NCI-H510A treated with DMSO at 0.1 percent for 48 hours (cell line): ENCODE results near the gene DDX1.
A peak's percentile ranks its signal among the peaks of the same experiment; 100 is the strongest.

ENCODE experiments used
- DNase-seq: peaks from one replicate; lab custom pipeline; 2025; lab: John Stamatoyannopoulos, UW

The DDX1 gene

DNA sequence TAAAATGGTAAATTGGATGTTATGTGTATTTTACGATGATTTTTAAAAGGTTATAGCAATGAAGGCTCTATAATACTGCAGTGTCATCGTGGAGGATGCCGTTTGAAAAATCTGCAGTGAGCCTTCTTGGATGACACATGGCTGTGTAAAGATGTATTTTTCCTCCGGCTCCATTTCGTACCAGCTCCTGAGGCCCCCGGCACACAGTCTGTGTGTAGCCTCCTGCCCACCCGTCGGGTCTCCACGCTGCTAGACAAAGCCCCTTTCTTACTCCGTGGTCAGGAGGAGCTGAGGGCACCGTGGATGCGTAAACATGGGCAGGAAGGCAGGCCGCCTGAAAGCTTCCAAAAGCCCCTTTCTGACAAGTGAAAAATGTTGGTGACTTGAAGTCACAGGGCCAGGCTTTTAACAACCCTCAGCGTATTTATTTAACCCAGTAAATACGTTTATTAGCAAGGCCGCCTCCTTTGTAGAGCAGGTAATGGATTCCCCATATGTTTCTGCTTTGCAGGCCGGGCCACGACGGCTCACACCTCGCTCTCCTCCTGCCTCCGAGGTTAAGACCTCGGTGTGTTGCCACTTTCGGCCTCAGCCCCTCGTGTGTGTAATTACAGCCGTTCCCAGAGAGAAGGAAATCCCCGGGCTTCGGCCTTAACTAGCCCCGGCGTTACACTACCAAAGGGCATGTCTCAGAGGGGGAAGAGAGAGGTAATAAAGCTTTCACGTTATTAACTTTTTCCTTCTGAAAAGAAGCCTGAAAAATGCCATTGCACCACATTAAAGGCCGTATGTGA is 72.8 kb downstream of the DDX1 start:
- DNase-seq = no peak

DNA sequence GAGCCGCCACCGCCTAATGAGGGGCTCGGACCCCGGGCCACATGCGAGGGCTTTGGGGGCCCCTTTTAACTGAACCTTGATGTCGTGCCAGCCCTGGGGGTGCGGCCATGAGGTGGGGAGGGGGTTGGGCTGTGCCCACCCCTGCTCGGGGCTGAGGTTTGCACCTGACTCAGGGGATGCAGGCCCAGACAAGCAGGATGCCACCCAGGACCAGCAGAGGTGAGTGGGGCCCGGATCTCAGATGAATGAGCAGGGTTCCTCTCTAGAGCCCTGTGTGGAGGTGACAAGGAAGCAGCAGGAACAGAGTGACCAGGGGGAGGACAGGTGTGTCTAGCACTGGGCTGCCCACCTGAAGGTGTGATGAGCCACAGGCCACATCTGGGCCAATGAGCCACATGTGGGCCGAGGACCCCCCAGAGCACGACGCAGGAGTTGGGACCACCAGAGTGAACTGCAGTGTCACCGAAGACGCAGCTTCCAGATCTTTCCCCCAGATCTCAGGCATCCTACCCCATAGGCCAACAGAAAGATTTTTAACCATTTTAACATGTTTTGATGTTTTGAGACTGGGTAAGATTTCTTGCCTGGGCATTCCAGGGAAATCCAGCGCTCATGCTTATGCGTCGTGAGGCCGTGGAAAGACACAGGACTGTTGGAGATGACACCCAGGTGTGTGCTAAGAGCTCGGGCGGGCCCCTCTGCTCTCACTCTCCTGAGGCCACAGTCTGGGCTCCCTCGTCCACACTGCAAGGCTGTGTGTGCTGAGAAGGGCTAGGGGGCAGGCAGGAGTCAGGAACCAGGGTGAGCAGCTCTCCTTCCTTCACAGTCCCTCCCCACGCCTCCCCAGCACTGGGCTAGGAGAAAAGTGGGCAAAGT is 73.6 kb downstream of the DDX1 start:
- DNase-seq = no peak

- no peak for DNase-seq
Measured at GRCh38 chr2:15665943-15666460, 74.3 kb downstream of the DDX1 start.

DNA sequence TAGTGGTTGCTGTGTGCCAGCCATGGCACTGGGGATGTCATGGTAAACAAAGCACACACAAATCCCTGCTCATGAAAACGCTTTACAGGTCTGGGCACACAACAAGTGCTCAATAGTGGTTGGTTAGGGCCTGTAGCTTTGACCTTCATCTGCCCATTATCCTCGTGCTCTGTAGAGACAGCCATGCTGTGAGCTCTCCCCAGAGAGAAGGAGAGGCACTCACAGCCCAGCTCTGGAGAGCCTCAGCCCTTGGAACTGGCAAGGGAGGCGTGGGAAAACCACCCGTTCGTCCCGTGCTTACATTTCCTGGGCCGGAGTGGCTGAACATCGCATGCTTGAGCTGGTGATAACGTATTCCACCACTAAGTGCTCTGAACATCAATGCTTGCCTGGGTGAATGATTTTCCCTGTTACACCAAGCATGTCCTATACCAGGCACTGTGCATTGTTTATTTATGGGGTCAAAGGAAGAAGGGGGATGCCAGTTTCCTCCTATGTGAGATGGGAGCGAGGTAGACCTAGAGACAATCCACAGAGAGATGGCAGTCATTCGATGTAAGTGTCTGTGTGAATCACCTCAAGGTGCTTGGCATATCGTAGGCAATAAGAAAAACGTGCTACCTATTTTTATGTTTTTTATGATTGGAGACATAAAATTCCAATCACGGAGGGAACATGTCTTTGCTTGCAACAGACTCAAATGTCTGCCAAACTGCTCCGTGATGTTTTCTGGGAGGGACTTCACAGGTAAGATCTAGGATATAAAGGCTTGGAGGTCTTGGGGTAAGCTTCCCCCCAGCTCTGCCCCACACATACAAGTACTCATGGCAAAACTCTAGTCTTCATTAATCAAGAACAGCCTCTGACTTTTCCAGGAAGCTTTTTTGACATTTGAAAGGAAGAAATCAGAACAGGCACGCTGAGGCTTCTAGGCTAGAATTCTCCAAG is 75.5 kb downstream of the DDX1 start:
- DNase-seq = no peak

DNA sequence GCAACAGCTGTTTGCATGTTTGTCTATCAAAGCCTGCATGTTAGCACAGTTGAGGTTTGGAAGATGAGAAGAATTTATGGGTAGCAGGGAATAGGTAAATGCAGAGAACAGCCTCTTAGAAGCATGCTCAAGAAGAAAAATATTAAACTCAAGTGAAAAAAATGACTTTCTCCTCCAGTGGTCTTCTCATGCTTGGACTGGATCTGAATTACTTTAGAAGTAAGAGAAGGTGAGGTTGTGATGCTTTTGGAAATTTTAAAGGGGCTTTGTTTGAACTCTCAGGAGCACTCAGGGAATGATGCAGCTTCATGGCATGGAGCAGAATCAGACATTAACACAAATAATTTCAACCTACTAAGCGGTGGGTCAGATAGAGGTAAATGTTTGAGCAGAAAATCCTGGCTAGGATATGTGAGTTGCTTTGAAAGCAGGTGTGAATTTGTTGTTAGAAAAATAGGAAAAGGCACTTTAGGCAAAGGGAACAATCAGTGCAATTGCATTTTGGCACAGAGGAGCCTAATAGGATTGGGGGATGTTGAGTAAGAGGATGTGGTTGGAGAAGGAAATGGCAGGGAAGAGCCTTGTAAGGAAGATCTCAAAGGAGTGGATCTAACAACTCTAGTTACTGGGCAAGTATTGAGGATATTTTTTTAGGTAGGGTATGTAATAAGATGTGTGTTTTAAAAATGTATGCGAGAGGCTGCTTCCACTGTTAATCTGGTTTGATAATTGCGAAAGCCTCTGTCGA is 76.3 kb downstream of the DDX1 start:
- no peak for DNase-seq

- no peak for DNase-seq
Measured at GRCh38 chr2:15668611-15669305, 77.1 kb downstream of the DDX1 start.

- DNase-seq = no peak
Measured at GRCh38 chr2:15669375-15669910, 77.8 kb downstream of the DDX1 start.

GRCh38 chr2:15670469-15670868 is 78.8 kb downstream of the DDX1 start:
- no peak for DNase-seq

DNA sequence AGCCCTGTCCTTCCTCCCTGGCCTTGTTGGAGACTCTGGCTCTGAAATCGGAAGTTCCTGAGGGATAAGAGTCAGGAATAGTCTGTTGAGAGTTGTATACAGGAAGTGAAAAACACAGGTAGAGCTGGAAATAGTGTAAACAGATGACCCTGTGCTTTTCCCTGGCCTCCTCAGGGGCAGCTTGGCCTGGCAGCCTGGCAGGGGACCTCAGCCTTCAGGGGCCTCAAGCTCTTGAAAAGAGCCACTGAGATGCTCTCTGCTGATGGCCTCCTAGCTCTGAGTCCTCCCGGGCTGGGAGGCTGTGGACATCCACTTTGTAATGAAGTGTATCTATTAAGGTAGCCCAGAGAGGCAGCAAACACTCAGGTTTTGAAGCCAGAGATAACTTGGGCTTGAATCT is 79.3 kb downstream of the DDX1 start:
- DNase-seq = no peak

DNA sequence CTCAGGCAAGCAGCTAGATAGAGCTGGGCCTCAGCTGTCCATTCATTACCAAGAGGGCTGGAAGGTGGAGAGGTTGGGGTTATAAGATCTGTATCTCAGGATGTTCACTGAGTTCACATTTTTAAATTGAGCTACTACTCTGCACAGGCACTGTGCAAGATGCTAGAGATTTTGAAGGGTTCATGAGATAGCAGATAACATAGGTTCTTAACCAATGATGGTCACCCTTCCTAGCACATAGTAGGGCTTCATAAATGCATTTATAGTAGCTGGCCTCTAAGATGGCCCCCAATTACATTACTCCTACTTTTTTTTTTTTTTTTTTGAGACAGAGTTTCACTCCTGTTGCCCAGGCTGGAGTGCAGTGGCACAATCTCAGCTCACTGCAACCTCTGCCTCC is 79.7 kb downstream of the DDX1 start:
- DNase-seq = no peak

GRCh38 chr2:15671842-15672815 is 80.5 kb downstream of the DDX1 start:
- no peak for DNase-seq

GRCh38 chr2:15672961-15673918 is 81.6 kb downstream of the DDX1 start:
- DNase-seq = no peak

GRCh38 chr2:15673919-15674636 is 82.4 kb downstream of the DDX1 start:
- DNase-seq = peak; percentile 16

- no peak for DNase-seq
Measured at GRCh38 chr2:15674637-15675455, 83.2 kb downstream of the DDX1 start.

DNA sequence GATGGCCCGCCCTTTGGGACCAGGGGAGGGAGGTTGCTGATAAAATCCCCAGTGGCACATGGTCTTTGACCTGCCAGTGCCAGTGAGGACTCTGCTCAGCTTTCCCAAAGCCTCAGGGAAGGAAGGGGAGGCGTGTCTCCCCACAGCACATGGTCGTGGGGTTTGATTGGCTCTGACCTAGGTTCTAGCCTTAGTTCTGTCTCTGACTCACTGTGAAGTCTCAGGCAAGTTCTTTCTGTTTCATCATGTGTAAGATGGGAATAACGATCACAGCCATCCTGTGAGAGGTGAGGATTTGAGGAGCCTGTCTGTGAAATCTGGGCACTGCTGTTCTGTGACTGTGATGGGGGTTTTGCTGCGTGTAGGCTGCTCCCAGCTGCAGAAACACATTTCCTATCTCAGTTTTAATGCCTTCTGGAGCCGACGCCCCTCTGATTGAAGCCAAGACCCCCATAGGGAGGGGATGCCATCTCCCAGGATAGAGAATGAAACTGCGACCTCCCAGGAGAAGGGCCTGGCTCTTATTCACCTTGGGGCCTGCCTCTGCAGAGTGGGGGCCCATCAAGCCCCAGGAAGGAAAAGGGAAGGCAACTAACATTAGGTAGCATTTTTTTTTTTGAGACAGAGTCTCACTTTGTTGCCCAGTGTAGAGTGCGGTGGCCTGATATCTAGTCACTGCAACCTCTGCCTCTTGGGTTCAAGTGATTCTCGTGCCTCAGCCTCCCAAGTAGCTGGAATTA is 84.0 kb downstream of the DDX1 start:
- DNase-seq = no peak
